Activated naive CD4-positive, alpha-beta T cell treated with anti-CD3 and anti-CD28 coated beads for 36 hours (primary cell): ENCODE measurements around the gene PRSS36. TPM values are rescaled to one million over a fixed set of nuclear protein-coding genes. Genes with fewer than 3 reads are reported as not detected.

Source experiments
- CTCF ChIA-PET: fragments of 350-600 bp; sonication (Branson Sonifier 250); formaldehyde crosslinking; loops from one replicate; lab custom pipeline; 2021; ENCODE audit warnings: antibody characterized with exemption; lab: Charles Lee
- DNase-seq: peaks from one replicate; pipeline ENCODE4 v3.0.0-alpha.2; 2020
- H3K27ac Mint-ChIP-seq: one replicate; pipeline ENCODE4 v1.8.0; 2021; ENCODE audit warnings: mild to moderate bottlenecking, mixed read lengths
- H3K27me3 Mint-ChIP-seq: one replicate; pipeline ENCODE4 v1.8.0; 2021; ENCODE audit warnings: low read depth, mixed read lengths
- H3K36me3 Mint-ChIP-seq: one replicate; pipeline ENCODE4 v1.8.0; 2021; ENCODE audit warnings: low read depth, mixed read lengths
- H3K4me1 Mint-ChIP-seq: one replicate; pipeline ENCODE4 v1.8.0; 2021; ENCODE audit warnings: low read depth, mixed read lengths
- H3K4me3 Mint-ChIP-seq: one replicate; pipeline ENCODE4 v1.8.0; 2021; ENCODE audit warnings: mild to moderate bottlenecking, moderate library complexity, mixed read lengths
- H3K9me3 Mint-ChIP-seq: one replicate; pipeline ENCODE4 v1.8.0; 2021; ENCODE audit warnings: mixed read lengths
- intact Hi-C: fragments of 100-400 bp; cut with micrococcal nuclease; formaldehyde crosslinking; loops from one replicate; pipeline ENCODE4 v1.15.1; 2023
- total RNA-seq, 2 experiments: library from RNA; stranded (reverse); gene quantifications; one replicate each; pipeline ENCODE4 v1.2.3, GENCODE V29; 2021

PRSS36 gene
- total RNA-seq, 2 experiments from 2014 or later, result 0.93 to 0.99 TPM

- Mint-ChIP-seq H3K9me3 (no peaks in the 10 kb centered on the region), H3K27ac (peak overlapping the region; percentile 83), H3K27me3 (no peaks in the 10 kb centered on the region), H3K4me3 (peak overlapping the region; percentile 89), H3K36me3 (peaks cover 7% of the 10 kb centered on the region), H3K4me1 (peaks cover 31% of the 10 kb centered on the region)
- peak; percentile 12 for DNase-seq
- CTCF ChIA-PET, result interaction anchor here (1.0 to 2.0 kb wide), 2 partner anchors 48 to 108 kb away, joined by 3 to 7 read pairs; no protein-coding TSS in a partner anchor
- intact Hi-C loops, result loop anchor here (1.0 to 10.0 kb wide), 8 partner anchors 15 to 219 kb away; partner anchors contain the start of genes BCKDK, FUS, KAT8 and SETD1A
Measured at GRCh38 chr16:31094088-31094423, 55.8 kb downstream of the PRSS36 start.

GRCh38 chr16:31093132-31093703 lies 56.6 kb downstream of the PRSS36 start:
- CTCF ChIA-PET, result interaction anchor here (1.0 to 1.7 kb wide), 4 partner anchors 15 to 139 kb away, joined by 3 to 6 read pairs (median 3); partner anchors contain the start of gene ZNF668
- Mint-ChIP-seq H3K27me3 (no peaks in the 10 kb centered on the region), H3K27ac (no peak overlapping the region), H3K36me3 (peaks cover 7% of the 10 kb centered on the region), H3K4me3 (peak overlapping the region; percentile 89), H3K4me1 (peaks cover 31% of the 10 kb centered on the region), H3K9me3 (no peaks in the 10 kb centered on the region)
- peak; percentile 21 for DNase-seq
- intact Hi-C loops, result loop anchor here (10.0 kb wide), 1 partner anchor 218 kb away; no protein-coding TSS in a partner anchor

DNA sequence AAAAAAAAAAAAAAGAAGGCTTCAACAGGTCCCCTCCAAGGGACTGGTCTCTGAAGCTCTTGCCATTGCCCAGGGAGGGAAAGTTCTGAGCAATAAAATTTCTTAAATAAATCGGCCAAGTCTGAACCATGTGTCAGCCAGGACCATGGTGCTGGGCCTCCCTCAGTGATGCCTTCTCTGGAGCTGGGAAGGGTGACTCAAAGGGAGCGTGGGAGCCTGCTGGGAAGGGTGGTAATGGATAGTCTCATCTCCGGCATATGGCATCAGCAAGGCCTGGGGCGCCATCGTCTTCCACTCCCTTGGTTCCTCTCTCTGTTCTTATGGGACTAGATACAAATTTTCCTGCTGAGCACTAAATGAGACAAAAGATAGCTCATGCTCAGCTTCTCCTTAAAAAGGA lies 57.5 kb downstream of the PRSS36 start:
- CTCF ChIA-PET, result interaction anchor here (0.7 to 1.7 kb wide), 7 partner anchors 14 to 190 kb away, joined by 3 to 6 read pairs (median 3); partner anchors contain the start of genes HSD3B7 and ZNF668
- Mint-ChIP-seq H3K9me3 (no peaks in the 10 kb centered on the region), H3K4me1 (peaks cover 31% of the 10 kb centered on the region), H3K4me3 (peak overlapping the region; percentile 12), H3K27ac (no peak overlapping the region), H3K27me3 (no peaks in the 10 kb centered on the region), H3K36me3 (peaks cover 7% of the 10 kb centered on the region)
- intact Hi-C loops, result loop anchor here (10.0 kb wide), 1 partner anchor 218 kb away; no protein-coding TSS in a partner anchor
- no peak for DNase-seq

GRCh38 chr16:31090540-31090939 lies 59.3 kb downstream of the PRSS36 start:
- CTCF ChIA-PET, result no interaction called here
- no peaks in the 10 kb centered on the region for H3K27me3 Mint-ChIP-seq
- no peak overlapping the region for H3K4me3 Mint-ChIP-seq
- no peak for DNase-seq
- intact Hi-C loops, result loop anchor here (10.0 kb wide), 1 partner anchor 216 kb away; no protein-coding TSS in a partner anchor
- H3K9me3 Mint-ChIP-seq, result no peaks in the 10 kb centered on the region
- H3K36me3 Mint-ChIP-seq, result peaks cover 7% of the 10 kb centered on the region
- H3K4me1 Mint-ChIP-seq, result peaks cover 28% of the 10 kb centered on the region
- H3K27ac Mint-ChIP-seq, result no peak overlapping the region

GRCh38 chr16:31089199-31089598 lies 60.7 kb downstream of the PRSS36 start:
- Mint-ChIP-seq H3K4me1 (peaks cover 17% of the 10 kb centered on the region), H3K27me3 (no peaks in the 10 kb centered on the region), H3K4me3 (no peak overlapping the region), H3K9me3 (no peaks in the 10 kb centered on the region), H3K27ac (no peak overlapping the region), H3K36me3 (peaks cover 7% of the 10 kb centered on the region)
- CTCF ChIA-PET, result no interaction called here
- intact Hi-C loops, result no loop called here
- DNase-seq, result no peak

Other genes starting within 250 kb of the PRSS36 start
- gene FBXL19, start 226.5 kb downstream of the PRSS36 start, total RNA-seq, result 10 to 100 TPM; 13.6 to 15.2 TPM
- gene ORAI3, start 201.0 kb downstream of the PRSS36 start, total RNA-seq, result 1 to 10 TPM; 4.2 to 4.7 TPM
- 10 to 100 TPM; 14.3 to 14.6 TPM for gene SETD1A, start 192.3 kb downstream of the PRSS36 start, total RNA-seq
- under 1 TPM; 0.69 to 0.98 TPM for gene HSD3B7, start 164.9 kb downstream of the PRSS36 start, total RNA-seq
- gene STX1B, start 139.4 kb downstream of the PRSS36 start, total RNA-seq, result under 1 TPM; 0.69 to 0.72 TPM
- 10 to 100 TPM; 32.9 to 38.0 TPM for gene STX4, start 116.5 kb downstream of the PRSS36 start, total RNA-seq
- 10 to 100 TPM in 1 of 2 experiments, 1 to 10 TPM in 1; 9.5 to 10.1 TPM for gene ZNF668, start 75.8 kb downstream of the PRSS36 start, total RNA-seq
- 10 to 100 TPM; 16.7 to 17.4 TPM for gene ZNF646, start 75.6 kb downstream of the PRSS36 start, total RNA-seq
- 1 to 10 TPM; 4.1 to 5.2 TPM for gene PRSS53, start 61.1 kb downstream of the PRSS36 start, total RNA-seq
- 10 to 100 TPM; 43.4 to 47.8 TPM for gene VKORC1, start 55.3 kb downstream of the PRSS36 start, total RNA-seq
- 10 to 100 TPM; 21.3 to 23.1 TPM for gene BCKDK, start 41.7 kb downstream of the PRSS36 start, total RNA-seq
- gene KAT8, start 32.4 kb downstream of the PRSS36 start, total RNA-seq, result 10 to 100 TPM; 58.1 to 64.5 TPM
- gene PRSS8, start 14.3 kb downstream of the PRSS36 start, total RNA-seq, result not detected
- gene FUS, start 30.1 kb upstream of the PRSS36 start, total RNA-seq, result 100 to 1,000 TPM; 424 to 435 TPM
- gene PYCARD, start 52.7 kb upstream of the PRSS36 start, total RNA-seq, result 1 to 10 TPM; 2.4 to 2.5 TPM
- gene TRIM72, start 64.1 kb upstream of the PRSS36 start, total RNA-seq, result not detected
- not detected for gene PYDC1, start 67.1 kb upstream of the PRSS36 start, total RNA-seq
- under 1 TPM; 0.37 to 0.67 TPM for gene ITGAM, start 109.9 kb upstream of the PRSS36 start, total RNA-seq
- 1 to 10 TPM; 2.4 to 2.9 TPM for gene ITGAX, start 205.1 kb upstream of the PRSS36 start, total RNA-seq
- not detected for gene ITGAD, start 243.3 kb upstream of the PRSS36 start, total RNA-seq